Astrocyte (in vitro differentiated cells and primary cell): ENCODE data around the gene CPSF2.

Experiments used
- CTCF ChIP-seq: IDR thresholded peaks from 2 replicates; pipeline ENCODE4 v1.5.1; 2011; ENCODE audit warnings: low read depth, mild to moderate bottlenecking, inconsistent platforms, low read length, moderate library complexity; ENCODE audit not compliant: insufficient read depth
- EZH2 ChIP-seq: IDR thresholded peaks from 2 replicates; pipeline ENCODE4 v1.6.1; 2012; ENCODE audit warnings: mild to moderate bottlenecking, low read length, inconsistent platforms; ENCODE audit not compliant: insufficient read depth

DNA sequence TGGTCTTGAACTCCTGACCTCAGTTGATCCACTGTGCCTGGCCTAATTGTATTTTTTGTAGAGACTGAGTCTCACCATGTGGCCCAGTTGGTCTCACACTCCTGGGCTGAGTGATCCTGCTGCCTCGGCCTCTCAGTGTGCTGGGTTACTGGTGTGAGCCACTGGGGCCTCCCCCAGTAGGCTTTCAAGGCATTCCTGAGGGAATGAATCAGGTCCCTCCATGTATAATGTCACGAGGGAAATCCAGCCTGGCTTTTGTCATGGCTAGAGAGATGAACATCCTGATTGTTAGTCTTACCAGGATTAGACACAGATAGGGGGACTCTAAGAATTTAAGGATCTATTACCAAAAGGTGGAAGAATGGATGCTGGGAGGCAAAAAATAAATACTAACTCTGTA is 51.9 kb downstream of the CPSF2 start:
- no peak for TF ChIP-seq EZH2
- TF ChIP-seq CTCF, result no peak
